NB4 (cell line): Measurements from ENCODE around the gene CFAP251.

Source experiments
- MYC ChIP-seq: IDR thresholded peaks from 2 replicates; pipeline ENCODE4 v1.6.1; 2011; ENCODE audit warnings: low read depth, low read length
- POLR2A ChIP-seq: IDR thresholded peaks from 2 replicates; pipeline ENCODE4 v1.6.1; 2011; ENCODE audit warnings: mild to moderate bottlenecking; ENCODE audit not compliant: insufficient read length; ENCODE audit errors: extremely low read depth
- TF ChIP-seq, protein P1 (sequence below): IDR thresholded peaks from one replicate; pipeline ENCODE4 v1.5.1; 2012; ENCODE audit warnings: low read depth, low read length

DNA sequence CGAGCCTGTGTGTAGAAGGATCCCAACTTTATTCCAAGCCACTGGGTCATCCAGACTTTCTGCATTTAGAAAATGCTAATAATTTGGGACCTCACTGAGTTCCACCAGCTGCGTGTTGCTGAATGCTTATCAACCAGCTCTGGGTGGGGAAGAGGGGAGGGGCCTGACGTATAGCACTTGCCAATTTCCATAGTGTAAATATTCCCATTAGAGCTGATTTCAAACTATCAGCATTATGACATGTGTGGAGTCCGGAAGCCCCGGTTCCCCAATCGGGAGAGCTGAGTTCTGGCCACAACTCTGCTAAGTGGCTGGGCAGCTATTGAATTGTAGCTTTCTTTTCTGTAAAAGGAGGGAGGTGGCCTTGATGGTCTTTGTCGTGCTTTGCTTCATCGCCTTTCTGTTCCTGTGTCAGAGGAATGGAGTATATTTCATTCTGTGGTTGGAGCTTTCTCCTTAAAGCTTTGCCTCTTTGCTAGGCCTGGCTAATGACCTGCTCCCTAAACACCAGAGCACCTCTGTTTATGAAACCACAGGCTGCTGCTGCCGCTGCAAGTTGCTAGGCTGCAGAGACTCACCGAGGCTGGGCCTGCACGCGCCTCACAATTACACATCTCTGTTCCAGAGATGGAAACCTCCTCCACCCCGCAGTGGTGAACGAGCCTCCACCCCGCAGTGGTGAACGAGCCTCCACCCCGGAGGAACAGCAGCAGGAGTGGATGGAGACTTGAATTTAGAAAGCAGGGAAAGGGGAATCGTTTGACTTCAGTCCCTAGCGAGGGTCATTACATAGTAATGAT lies 95.6 kb downstream of the CFAP251 start:
- no peak for TF ChIP-seq POLR2A
- no peak for TF ChIP-seq MYC
- TF ChIP-seq, protein P1, sequence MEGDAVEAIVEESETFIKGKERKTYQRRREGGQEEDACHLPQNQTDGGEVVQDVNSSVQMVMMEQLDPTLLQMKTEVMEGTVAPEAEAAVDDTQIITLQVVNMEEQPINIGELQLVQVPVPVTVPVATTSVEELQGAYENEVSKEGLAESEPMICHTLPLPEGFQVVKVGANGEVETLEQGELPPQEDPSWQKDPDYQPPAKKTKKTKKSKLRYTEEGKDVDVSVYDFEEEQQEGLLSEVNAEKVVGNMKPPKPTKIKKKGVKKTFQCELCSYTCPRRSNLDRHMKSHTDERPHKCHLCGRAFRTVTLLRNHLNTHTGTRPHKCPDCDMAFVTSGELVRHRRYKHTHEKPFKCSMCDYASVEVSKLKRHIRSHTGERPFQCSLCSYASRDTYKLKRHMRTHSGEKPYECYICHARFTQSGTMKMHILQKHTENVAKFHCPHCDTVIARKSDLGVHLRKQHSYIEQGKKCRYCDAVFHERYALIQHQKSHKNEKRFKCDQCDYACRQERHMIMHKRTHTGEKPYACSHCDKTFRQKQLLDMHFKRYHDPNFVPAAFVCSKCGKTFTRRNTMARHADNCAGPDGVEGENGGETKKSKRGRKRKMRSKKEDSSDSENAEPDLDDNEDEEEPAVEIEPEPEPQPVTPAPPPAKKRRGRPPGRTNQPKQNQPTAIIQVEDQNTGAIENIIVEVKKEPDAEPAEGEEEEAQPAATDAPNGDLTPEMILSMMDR = no peak
